ENCODE results near the gene KIF1A.

Gene KIF1A

GRCh38 chr2:240819858-240820606 lies at the start of gene KIF1A:
TSS of gene KIF1A (minus strand) at chr2:240820219. CDS start at chr2:240797752, 22,467 bp downstream.
- peak; percentile 5 for DNase-seq

DNA sequence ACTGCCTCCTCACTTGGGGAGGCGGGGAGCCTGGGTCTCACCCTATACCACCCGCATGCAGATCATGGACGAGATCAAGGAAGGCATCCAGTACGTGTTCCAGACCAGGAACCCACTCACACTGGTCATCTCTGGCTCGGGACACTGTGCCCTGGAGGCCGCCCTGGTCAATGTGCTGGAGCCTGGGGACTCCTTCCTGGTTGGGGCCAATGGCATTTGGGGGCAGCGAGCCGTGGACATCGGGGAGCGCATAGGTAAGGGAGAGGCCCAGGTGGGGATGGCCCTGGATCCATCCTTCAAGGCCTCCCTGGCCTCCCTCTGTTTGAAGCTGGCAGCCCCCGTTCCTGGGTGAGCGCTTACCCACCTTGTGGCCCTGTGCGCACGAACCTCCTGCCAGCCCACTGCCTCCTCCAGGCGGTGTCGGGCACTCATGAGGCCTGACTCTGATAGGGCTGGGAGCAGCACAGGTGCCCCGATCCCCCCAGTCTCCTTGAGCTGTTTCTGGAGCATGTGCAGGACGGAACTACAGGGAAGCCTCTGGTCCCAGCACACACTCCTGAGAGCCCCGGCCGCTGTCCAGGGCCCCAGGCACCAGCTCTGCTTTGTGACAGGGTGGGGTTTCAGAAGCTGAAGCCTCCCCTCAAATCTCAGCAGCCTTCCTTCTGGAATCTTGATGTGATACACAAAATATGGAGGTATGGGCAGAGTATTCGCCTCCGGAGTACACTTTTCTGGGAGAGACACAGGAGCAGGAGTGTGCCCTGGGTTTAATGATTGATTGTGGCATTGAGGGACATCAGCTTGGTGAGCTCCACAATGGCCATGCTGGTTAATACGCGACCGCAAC lies 49.3 kb upstream of the KIF1A start:
- no peak for DNase-seq

GRCh38 chr2:240868286-240869108 lies 48.5 kb upstream of the KIF1A start, which contains the start of gene AGXT:
TSS of gene AGXT (plus strand) at chr2:240868824. CDS start at chr2:240868866, 42 bp downstream.
- no peak for DNase-seq

- no peak for DNase-seq
Measured at GRCh38 chr2:240865391-240865790, 45.4 kb upstream of the KIF1A start.

GRCh38 chr2:240864475-240864874 lies 44.5 kb upstream of the KIF1A start:
- no peak for DNase-seq

DNA sequence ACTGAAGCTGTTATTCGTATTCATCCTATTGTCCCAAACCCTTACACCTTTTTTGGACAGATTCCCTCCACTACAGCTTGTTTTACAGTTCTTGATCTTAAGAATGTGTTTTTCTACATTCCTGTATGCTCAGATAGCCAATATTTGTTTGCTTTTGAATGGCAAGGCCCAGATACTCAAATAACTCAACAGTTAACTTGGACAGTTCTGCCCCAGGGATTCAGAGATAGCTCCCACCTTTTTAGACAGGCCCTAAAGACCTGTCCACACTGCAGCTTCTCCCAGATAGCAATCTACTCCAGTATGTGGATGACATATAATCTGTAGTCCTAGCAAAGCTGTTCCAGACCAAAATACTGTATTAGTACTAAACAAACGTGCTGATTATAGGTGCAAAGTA lies 41.5 kb upstream of the KIF1A start:
- DNase-seq: no peak

DNA sequence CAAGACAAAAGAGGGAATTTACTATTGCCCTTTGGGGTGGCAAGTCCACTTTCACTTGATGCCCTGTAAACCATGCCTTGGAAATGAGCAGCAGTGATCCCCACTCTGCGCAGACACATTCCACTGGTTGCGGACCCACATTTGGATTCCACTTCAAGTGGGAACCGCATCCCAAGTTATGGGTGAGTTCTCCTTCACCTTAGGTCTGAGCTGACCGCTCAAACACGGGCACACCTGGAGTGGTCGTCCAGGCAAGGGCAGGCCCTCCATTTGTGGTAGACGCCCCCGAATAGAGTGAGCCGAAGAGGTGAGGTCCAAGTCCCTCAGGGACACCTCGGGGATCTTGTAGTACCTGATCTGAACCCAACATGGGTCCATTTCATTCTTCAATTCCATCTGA lies 38.9 kb upstream of the KIF1A start:
- no peak for DNase-seq

DNA sequence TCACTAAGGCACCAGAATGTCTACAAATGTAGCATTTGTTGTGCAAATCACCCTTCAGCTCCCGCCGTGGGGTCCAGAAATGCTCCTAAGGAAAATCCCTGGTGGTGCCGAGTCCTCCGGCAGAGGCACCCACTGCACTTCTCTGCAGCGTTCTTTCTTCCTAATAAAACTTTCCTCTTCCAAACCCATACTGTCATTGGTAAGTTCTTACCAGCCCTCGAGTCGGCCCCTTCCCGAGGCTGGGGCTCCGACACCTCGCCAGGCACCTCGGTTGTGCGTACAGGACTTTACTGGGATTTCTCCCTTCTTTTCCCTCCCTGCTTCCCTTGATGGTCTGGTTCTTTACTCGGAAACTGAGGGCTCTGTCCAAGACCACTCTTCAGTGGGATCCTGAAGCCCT lies 38.3 kb upstream of the KIF1A start:
- no peak for DNase-seq

DNA sequence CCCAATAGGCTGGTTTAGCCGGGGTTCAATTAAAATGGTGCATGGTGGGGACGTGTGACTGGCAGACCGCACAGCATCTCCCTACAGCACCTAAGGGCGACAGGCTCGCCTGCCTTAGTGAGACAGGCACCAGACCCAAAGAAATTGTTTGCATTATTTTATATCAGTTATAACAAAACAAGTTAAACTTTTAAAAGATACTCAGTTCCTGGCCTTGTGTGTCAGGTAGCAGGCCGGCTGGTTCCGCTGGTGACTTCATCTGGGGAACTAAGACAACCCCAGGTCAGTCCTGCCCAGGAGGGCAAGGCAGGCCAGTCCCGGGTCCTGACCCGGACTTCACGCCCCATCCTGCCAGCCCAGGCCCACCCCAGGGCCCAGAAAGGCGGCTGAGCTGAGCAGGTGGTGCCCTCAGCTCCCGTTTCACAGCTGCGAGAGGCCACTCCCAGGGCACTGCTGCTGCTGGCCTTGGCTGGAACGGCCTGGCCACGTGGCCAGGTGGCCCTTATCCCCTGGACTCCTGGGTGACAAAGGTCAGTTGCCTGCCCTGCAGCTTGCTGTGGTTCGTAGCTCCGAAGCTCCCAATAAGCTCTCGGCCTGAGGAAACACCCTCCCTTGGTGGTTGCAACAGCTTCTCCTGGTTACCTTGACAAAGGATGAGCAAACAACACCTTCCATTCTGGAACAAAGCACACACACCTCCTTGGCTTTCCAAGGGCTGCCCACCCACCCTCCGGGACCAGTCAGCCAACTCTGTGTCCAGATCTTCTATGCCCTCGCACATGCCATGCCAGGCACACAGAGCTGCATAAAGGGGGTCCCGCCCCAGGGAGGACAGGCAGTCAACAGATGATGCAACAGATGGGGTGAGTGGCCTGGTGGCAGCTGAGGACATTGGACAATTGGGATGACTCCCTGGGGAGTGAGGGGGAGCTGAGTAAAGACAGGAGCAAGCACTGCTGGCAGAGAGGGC lies 37.3 kb upstream of the KIF1A start:
- DNase-seq: no peak

DNA sequence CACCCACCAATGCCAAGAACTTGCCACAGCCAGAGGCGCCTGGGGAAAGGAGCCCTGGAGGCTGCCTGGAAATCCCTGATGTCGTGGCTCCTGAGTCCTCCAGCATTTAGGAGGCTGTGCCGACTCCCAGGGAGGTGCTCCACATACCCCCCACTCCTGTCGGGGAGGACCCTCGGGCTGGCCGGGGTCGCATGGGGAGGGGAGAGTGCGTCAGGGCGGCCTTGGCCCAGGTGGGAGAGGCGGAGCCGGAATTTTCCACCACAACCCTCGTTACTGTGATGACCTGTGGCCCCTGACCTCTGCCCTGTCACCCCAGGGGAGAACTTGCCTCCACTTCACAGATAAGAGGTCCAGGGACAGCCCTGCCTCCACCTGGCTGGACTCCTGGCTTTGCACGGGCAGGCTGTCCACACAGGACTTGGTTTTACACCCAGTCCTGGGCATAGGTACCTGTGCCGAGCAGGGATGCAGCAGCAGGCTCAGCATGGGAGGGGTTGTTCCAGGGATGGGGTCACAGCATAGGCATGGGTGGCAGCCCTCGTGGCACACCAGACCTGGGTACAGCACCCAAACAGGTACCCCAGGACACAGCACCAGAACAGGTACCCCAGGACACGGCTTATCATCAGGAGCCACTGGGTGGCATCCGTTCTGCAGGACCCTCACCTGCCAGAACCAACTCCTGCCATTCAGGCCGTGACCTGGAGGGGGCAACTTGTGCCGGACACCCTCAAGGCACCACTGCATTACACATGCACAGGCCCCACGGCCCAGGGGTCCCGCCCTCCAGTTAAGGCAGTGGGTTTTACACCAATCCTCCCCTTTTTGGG lies 36.3 kb upstream of the KIF1A start:
- DNase-seq: no peak

- no peak for DNase-seq
Measured at GRCh38 chr2:240855670-240856069, 35.7 kb upstream of the KIF1A start.

DNA sequence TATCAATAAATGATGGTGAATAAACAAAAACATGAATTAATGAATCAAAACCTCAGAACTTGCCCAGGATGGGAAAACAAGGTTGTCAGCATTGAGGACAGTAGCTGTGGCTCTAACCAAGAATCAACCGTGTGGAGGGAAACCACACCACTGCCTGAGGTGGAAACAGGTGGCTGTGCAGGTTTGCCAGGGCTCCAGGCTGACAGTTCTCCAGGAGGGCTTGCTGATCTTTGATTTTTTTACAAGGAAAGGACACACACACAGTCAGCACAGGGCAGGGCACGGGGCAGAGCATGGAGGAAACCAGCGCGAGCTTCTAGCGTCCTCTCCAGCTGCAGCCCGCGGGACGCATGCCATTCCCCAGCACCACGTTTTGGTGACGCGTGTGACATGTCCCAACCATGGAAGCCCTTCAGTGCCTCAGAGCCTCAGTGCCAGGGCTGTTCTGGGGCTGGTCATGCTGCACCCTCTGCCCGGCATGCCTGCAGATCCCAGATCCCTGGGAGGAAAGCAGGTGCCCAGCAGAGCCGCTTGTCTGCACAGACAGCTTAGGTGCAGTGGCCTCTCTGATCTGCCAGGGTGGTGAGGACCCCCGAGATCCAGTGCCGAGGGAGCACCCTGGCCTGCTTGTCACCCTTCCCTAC lies 32.8 kb upstream of the KIF1A start:
- DNase-seq: no peak

DNA sequence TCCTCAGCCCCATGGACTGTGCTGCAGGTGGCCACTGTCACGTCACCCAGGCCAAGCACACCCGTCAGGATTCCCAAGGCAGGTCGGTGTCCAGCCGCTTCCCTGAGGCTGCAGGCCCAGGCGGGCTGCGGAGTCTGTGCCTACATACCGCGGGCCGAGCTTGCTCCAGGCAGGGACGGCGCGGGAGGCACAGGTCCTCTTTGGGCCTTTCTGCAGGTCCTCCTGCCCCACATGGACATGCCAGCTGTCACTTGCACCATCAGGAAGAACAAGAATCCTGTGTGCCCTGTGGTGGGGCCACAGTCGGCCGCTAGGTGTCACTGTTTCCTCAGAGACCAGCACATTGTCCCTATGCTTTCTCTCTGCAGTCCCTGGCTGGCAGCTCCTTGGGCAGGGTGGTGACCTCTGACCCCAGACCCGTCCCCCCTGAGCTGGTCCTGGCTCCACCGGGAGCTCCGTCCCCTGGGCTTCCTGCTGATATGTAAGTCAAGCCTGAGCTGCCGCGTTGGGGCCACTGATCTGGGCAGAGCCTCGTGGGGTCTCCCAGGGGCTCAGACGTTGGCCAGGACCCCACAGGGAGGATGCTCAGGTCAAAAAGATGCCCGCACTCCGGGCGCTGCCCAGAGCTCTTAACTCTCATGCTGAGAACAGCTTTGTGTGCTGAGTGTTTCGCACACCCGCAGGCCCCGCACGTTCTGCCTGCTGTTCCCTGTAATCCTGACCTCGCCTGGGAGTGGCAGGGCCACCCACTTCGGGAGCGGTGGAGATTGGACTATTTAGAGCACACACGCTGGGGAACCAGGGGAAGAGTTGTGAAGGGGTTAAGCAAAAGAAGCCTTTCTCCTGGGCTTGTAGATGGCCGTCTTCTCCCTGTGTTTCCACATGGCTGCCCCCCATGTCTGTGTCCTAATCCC lies 31.3 kb upstream of the KIF1A start:
- peak; percentile 89 for DNase-seq

DNA sequence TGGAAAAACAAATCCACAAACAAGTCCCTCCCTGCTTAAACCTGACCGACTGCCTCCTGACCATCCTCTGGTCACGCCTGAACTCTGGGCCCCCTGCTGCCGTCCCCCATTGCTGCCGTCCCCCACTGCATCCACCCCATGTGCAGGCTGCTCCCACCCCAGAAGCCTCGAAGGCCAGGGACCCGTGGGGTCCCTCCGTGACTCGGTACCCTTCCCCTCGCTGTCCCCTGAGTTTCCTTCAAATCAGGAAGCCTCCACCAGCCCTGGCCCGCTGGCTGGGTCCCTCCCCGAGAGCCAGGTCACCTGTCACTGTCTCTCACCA lies 30.7 kb upstream of the KIF1A start:
- no peak for DNase-seq

- DNase-seq: no peak
Measured at GRCh38 chr2:240850026-240850425, 30.0 kb upstream of the KIF1A start.

DNA sequence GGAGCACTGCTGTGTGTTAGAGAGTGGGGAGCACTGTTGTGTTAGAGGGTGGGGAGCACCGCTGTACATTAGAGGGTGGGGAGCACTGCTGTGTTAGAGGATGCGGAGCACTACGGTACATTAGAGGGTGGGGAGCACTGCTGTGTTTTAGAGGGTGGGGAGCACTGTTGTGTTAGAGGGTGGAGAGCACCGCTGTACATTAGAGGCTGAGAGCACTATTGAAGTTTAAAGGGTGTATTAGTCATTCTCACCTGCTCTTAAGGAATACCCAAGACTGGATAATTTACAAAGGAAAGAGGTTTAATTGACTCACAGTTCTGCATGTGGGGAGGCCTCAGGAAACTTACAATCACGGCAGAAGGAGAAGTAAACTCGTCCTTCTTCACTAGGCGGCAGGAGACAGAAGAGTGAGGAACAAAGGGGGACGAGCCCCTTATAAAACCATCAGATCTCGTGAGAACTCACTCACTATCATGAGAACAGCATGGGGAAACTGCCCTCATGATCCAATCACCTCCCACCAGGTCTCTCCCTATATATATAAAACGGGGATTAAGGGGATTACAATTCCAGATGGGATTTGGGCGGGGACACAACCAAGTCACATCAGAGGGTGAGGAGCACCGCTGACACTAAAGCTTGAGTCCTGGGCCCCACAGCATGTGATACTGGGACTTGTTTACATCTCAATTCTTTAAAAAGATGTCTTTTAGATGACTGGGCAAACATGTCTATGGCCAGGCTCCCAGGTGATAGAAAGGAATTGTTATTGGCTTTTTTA lies 29.1 kb upstream of the KIF1A start:
- no peak for DNase-seq

DNA sequence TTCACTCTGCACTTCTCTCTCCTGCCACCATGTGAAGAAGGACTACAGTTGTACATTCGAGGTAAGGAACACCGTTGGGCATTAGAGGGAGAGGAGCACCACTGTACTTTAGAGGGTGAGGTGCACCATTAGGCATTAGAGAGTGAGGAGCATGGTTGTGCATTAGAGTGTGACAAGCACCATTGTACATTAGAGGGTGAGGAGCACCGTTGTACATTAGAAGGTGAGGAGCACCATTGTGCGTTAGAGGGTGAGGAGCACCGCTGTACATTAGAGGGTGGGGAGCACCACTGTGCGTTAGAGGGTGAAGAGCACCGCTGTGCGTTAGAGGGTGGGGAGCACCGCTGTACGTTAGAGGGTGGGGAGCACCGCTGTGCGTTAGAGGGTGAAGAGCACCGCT lies 27.8 kb upstream of the KIF1A start:
- DNase-seq: no peak

GRCh38 chr2:240846873-240847595 lies 27.0 kb upstream of the KIF1A start:
- DNase-seq: no peak

Measured in CD4-positive, alpha-beta T cell treated with Interleukin-17A for 4 hours (primary cell).